HepG2 (cell line): ENCODE data around the gene S100P. TPM values are rescaled to one million over a fixed set of nuclear protein-coding genes. Genes with fewer than 3 reads are reported as not detected.

Source experiments
- AHR ChIP-seq: IDR thresholded peaks from 2 replicates; pipeline ENCODE4 v1.6.1; 2018; ENCODE audit warnings: missing genetic modification reagents, missing compliant biosample characterization
- HMG20A ChIP-seq: IDR thresholded peaks from 2 replicates; pipeline ENCODE4 v1.6.1; 2016; ENCODE audit warnings: borderline replicate concordance
- KIAA2018 ChIP-seq: sonication (generic); formaldehyde crosslinking; IDR thresholded peaks from 2 replicates; pipeline ENCODE4 v1.5.0; 2020; ENCODE audit warnings: mild to moderate bottlenecking, missing genetic modification reagents, borderline replicate concordance
- KLF12 ChIP-seq: sonication (generic); formaldehyde crosslinking; IDR thresholded peaks from 2 replicates; pipeline ENCODE4 v1.4.0; 2020; ENCODE audit warnings: missing genetic modification reagents, borderline replicate concordance
- MAFK ChIP-seq, 2 experiments: IDR thresholded peaks in 1 of 2; conservative IDR thresholded peaks in 1 of 2; 2 replicates each; pipeline ENCODE4 v1.6.1; 2011; ENCODE audit warnings: improper control_type of control experiment in 2 of 2, low read length in 2 of 2
- NFATC3 ChIP-seq: sonication (generic); formaldehyde crosslinking; IDR thresholded peaks from 2 replicates; pipeline ENCODE4 v1.5.1; 2020; ENCODE audit warnings: mild to moderate bottlenecking, missing genetic modification reagents
- POLR2G ChIP-seq: fragments of 200-400 bp; formaldehyde crosslinking; IDR thresholded peaks from 2 replicates; pipeline ENCODE4 v1.6.1; 2018; ENCODE audit warnings: mild to moderate bottlenecking, low read depth, low read length, moderate library complexity
- SNAI1 ChIP-seq: sonication (generic); formaldehyde crosslinking; IDR thresholded peaks from 2 replicates; pipeline ENCODE4 v1.5.0; 2020; ENCODE audit warnings: mild to moderate bottlenecking, missing genetic modification reagents, borderline replicate concordance
- SOX5 ChIP-seq: IDR thresholded peaks from 2 replicates; pipeline ENCODE4 v1.6.1; 2016; ENCODE audit warnings: borderline replicate concordance
- ZBED4 ChIP-seq: sonication (generic); formaldehyde crosslinking; IDR thresholded peaks from 2 replicates; pipeline ENCODE4 v1.4.0; 2020; ENCODE audit warnings: missing genetic modification reagents, borderline replicate concordance
- ZNF264 ChIP-seq: sonication (generic); formaldehyde crosslinking; IDR thresholded peaks from 2 replicates; pipeline ENCODE4 v1.4.0; 2020; ENCODE audit warnings: missing genetic modification reagents
- ZNF382 ChIP-seq: sonication (generic); formaldehyde crosslinking; IDR thresholded peaks from 2 replicates; pipeline ENCODE4 v1.5.0; 2020; ENCODE audit warnings: missing genetic modification reagents, mild to moderate bottlenecking, borderline replicate concordance
- ZNF619 ChIP-seq: sonication (generic); formaldehyde crosslinking; IDR thresholded peaks from 2 replicates; pipeline ENCODE4 v1.4.0; 2020; ENCODE audit warnings: mild to moderate bottlenecking, missing genetic modification reagents
- ZNF724P ChIP-seq: sonication (generic); formaldehyde crosslinking; IDR thresholded peaks from 2 replicates; pipeline ENCODE4 v1.8.0; 2022; ENCODE audit warnings: missing genetic modification reagents, borderline replicate concordance
- ZNF737 ChIP-seq: sonication (generic); formaldehyde crosslinking; IDR thresholded peaks from 2 replicates; pipeline ENCODE4 v1.5.0; 2020; ENCODE audit warnings: missing genetic modification reagents, mild to moderate bottlenecking, borderline replicate concordance
- polyA plus RNA-seq, 8 experiments: library from polyadenylated mRNA; depleted of rRNA in 3 of 8; stranded (reverse) in 7 of 8; unstranded in 1 of 8; fragments of >200 nt; fragmentation: Illumina TruSeq in 4 of 8; extraction: Trizol in 4 of 8; gene quantifications; 2 replicates each; pipeline versions ENCODE4 v1.2.1 to v1.2.3, GENCODE V29; 2011 to 2016; ENCODE audit warnings: low read depth in 4 of 8, missing spikeins in 1 of 8, mixed read lengths in 1 of 8; ENCODE audit not compliant: insufficient read depth in 1 of 8
- total RNA-seq, 5 experiments: library from RNA; depleted of rRNA; stranded (reverse); fragments of >200 nt; fragmentation: Illumina TruSeq; extraction: Trizol; gene quantifications; 2 replicates each; pipeline ENCODE4 v1.2.3, GENCODE V29; 2016; ENCODE audit warnings: low read depth in 1 of 5

The S100P gene
- total and polyA plus RNA-seq, 2 of the 13 experiments (the other 11 are each of a cell fraction or from before 2014, with no cell fraction given) = 278 to 1,649 TPM

GRCh38 chr4:6716018-6716911 is 22.6 kb downstream of the S100P start, which contains the start of gene BLOC1S4 (continued):
- TF ChIP-seq ZBED4 (CRISPR knock-in tag) (0 out of 2 replicates have a peak, but pooled peaks have one; percentile 29), KLF12 (CRISPR knock-in tag) (0 out of 2 replicates have a peak, but pooled peaks have one; percentile 24), KIAA2018 (CRISPR knock-in tag) (no peak), ZNF724P (CRISPR knock-in tag) (0 out of 2 replicates have a peak, but pooled peaks have one; percentile 42), SNAI1 (CRISPR knock-in tag) (no peak), ZNF619 (CRISPR knock-in tag) (no peak), ZNF382 (CRISPR knock-in tag) (no peak), SOX5 (CRISPR knock-in tag) (peak; percentile 27; the same call in 1 of the 2 replicates), ZNF264 (CRISPR knock-in tag) (no peak), NFATC3 (CRISPR knock-in tag) (no peak), MAFK (conservative IDR thresholded peaks at IDR 0.05 in 1 of 2, IDR thresholded peaks at IDR 0.05 in 1 of 2; ENCODE audit: low read length in 2 of 2) (no peak), ZNF737 (CRISPR knock-in tag) (no peak; the same call in 1 of the 2 replicates), POLR2G (peak; percentile 84), HMG20A (CRISPR knock-in tag) (no peak), AHR (0 out of 2 replicates have a peak, but pooled peaks have one; percentile 37)
